Suprapubic skin (tissue), 4 donors: ENCODE measurements around the gene MARK3. TPM values are rescaled to one million over a fixed set of nuclear protein-coding genes. Genes with fewer than 3 reads are reported as not detected.

Experiments used
- DNase-seq, 2 donors: peaks; one replicate each; pipeline ENCODE4 v3.0.0-alpha.2; 2019; ENCODE audit warnings: low spot score in 2 of 2
- H3K27ac ChIP-seq: fragments of 200-600 bp; sonication (generic); one replicate; pipeline ENCODE4 v1.5.1; 2019
- H3K27me3 ChIP-seq: fragments of 200-600 bp; sonication (generic); one replicate; pipeline ENCODE4 v1.5.1; 2019
- H3K36me3 ChIP-seq: fragments of 200-600 bp; sonication (generic); one replicate; pipeline ENCODE4 v1.5.1; 2019
- H3K4me1 ChIP-seq: fragments of 200-600 bp; sonication (generic); one replicate; pipeline ENCODE4 v1.5.1; 2019
- H3K4me3 ChIP-seq: fragments of 200-600 bp; sonication (generic); one replicate; pipeline ENCODE4 v1.5.1; 2019; ENCODE audit warnings: mild to moderate bottlenecking
- H3K9me3 ChIP-seq: fragments of 200-600 bp; sonication (generic); one replicate; pipeline ENCODE4 v1.5.1; 2019
- EP300 ChIP-seq: sonication (generic); formaldehyde crosslinking; IDR thresholded peaks from one replicate; pipeline ENCODE4 v1.6.1; 2017; ENCODE audit warnings: antibody characterized with exemption
- POLR2A ChIP-seq, 2 donors: fragments of 450-650 bp; IDR thresholded peaks; one replicate each; pipeline ENCODE4 v1.6.1; 2017; ENCODE audit warnings: antibody characterized with exemption in 2 of 2, mild to moderate bottlenecking in 2 of 2, moderate library complexity in 2 of 2
- POLR2AphosphoS5 ChIP-seq, 3 donors: sonication (generic); formaldehyde crosslinking; IDR thresholded peaks; one replicate each; pipeline ENCODE4 v1.6.1; 2017; ENCODE audit warnings: antibody characterized with exemption in 3 of 3
- WGBS: methylation state at CpG from one replicate; pipeline ENCODE4 v1.1.5; 2018; 5-methylcytosine and 5-hydroxymethylcytosine counted together
- total RNA-seq, 4 donors: library from RNA; depleted of rRNA; stranded (reverse); fragments of >200 nt; gene quantifications; one replicate each; pipeline ENCODE4 v1.1.0, GENCODE V29; 2016
- TF ChIP-seq, protein P1 (sequence below), 2 donors: fragments of 200-600 bp in 1 of 2; fragments of 450-650 bp in 1 of 2; sonication (generic) in 1 of 2; IDR thresholded peaks; one replicate each; pipeline ENCODE4 v1.5.1; 2016 to 2019; ENCODE audit warnings: antibody characterized with exemption in 2 of 2, mild to moderate bottlenecking in 1 of 2, moderate library complexity in 1 of 2

Gene MARK3
- total RNA-seq, 4 donors from 2014 or later, result 44.6 to 95.2 (median 57.2) TPM

DNA sequence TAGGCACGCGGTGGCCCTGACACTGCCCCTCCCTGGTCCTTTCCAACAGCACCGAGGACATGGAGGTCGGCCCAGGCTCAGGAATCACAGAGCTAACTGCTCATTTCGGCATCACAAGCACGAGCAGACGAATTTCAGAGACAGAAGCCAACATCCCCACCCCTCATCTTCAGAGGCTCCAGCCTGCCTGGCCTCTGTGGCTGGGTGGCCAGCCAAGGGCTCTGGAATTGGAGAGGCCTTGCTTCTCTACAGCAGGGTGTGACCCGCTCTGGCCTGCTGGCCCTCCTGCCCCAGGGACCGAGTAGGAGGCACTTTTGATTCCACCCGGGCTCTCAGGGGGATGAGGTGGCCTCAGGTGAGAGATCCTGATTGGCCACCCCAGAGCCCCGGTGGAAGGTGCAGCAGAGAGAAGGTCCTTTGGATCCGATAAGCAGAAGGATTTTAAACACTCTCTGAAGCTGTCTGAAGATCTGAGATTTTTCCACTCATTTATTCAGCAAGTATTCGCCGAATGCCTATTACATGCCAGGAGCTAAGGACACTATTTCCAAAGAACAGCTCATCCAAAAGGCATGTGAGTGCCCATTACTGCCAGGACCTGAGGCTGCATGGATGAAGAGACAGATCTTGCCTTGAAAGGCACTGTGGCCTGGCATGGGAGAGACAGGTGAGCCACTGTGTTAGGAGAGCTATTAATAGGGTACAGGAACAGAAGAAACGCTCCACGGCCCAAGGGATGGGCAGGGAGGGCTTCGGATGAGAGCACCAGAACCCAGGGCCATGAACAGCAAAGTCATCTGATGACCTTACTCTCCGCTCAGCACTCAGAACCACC, 167.0 kb downstream of the MARK3 start:
- Histone ChIP-seq H3K27ac (peak overlapping the region; percentile 75), H3K4me1 (peaks cover 55% of the 10 kb centered on the region), H3K4me3 (no peak overlapping the region), H3K9me3 (no peaks in the 10 kb centered on the region), H3K36me3 (no peaks in the 10 kb centered on the region), H3K27me3 (no peaks in the 10 kb centered on the region)
- TF ChIP-seq, protein P1, sequence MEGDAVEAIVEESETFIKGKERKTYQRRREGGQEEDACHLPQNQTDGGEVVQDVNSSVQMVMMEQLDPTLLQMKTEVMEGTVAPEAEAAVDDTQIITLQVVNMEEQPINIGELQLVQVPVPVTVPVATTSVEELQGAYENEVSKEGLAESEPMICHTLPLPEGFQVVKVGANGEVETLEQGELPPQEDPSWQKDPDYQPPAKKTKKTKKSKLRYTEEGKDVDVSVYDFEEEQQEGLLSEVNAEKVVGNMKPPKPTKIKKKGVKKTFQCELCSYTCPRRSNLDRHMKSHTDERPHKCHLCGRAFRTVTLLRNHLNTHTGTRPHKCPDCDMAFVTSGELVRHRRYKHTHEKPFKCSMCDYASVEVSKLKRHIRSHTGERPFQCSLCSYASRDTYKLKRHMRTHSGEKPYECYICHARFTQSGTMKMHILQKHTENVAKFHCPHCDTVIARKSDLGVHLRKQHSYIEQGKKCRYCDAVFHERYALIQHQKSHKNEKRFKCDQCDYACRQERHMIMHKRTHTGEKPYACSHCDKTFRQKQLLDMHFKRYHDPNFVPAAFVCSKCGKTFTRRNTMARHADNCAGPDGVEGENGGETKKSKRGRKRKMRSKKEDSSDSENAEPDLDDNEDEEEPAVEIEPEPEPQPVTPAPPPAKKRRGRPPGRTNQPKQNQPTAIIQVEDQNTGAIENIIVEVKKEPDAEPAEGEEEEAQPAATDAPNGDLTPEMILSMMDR (IDR thresholded peaks at IDR 0.05), result no peak
- TF ChIP-seq POLR2AphosphoS5 (IDR thresholded peaks at IDR 0.05), result peak in 1 of 3 donors; percentile 28
- peak; percentile 80 for DNase-seq
- WGBS, result 39% methylated on average over 13 of the region's 18 CpGs

DNA sequence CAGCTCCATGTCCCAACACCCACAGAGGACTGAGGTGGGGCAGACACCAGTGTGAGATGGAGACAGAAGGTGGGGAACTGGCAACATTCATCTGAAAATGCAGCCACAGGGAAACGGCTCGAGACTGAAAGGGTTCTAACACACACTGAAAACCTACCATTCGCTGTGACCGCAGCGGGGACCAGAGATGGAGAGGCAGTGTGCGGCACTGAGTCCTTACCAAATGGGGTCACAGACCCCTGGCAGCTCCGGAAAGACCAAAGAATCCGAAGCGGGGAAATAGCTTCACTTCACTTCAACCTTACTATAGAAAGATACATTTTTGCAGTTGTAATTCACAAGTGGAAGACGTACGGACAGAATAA, 167.6 kb downstream of the MARK3 start:
- no peaks in the 10 kb centered on the region for H3K36me3 ChIP-seq
- no peaks in the 10 kb centered on the region for H3K27me3 ChIP-seq
- WGBS, result 85% methylated on average over 11 of the region's 11 CpGs
- H3K4me3 ChIP-seq, result no peak overlapping the region
- H3K27ac ChIP-seq, result peak overlapping the region; percentile 75
- TF ChIP-seq POLR2AphosphoS5 (IDR thresholded peaks at IDR 0.05) (no peak), POLR2A (IDR thresholded peaks at IDR 0.05) (no peak), EP300 (no peak)
- TF ChIP-seq, protein P1 (IDR thresholded peaks at IDR 0.05), result no peak
- peaks cover 61% of the 10 kb centered on the region for H3K4me1 ChIP-seq
- DNase-seq, result no peak
- H3K9me3 ChIP-seq, result no peaks in the 10 kb centered on the region

Other genes with a start within 250 kb of the MARK3 start
- 100 to 1,000 TPM; 167 to 241 (median 194) TPM for gene EIF5, start 51.2 kb upstream of the MARK3 start, total RNA-seq
- 100 to 1,000 TPM; 107 to 172 (median 128) TPM for gene CKB, start 137.4 kb downstream of the MARK3 start, total RNA-seq
- 10 to 100 TPM; 15.9 to 21.9 (median 18.5) TPM for gene TRMT61A, start 143.8 kb downstream of the MARK3 start, total RNA-seq
- 10 to 100 TPM; 30.2 to 55.1 (median 39.9) TPM for gene BAG5, start 177.2 kb downstream of the MARK3 start, total RNA-seq
- 10 to 100 TPM; 17.1 to 30.3 (median 21.9) TPM for gene COA8, start 177.5 kb downstream of the MARK3 start, total RNA-seq
- 100 to 1,000 TPM; 195 to 421 (median 214) TPM for gene KLC1, start 243.8 kb downstream of the MARK3 start, total RNA-seq